ENCODE results near the gene TATDN3.
"Not testable (repeated sequence)": the region's sequence is repeated elsewhere in the genome, so short reads cannot be mapped to it uniquely, and the experiment has no call there.

Gene TATDN3

GRCh38 chr1:212777151-212777550 lies 14.5 kb upstream of the TATDN3 start:
- DNase-seq: no peak

GRCh38 chr1:212779086-212779485 lies 12.6 kb upstream of the TATDN3 start:
- not testable (repeated sequence) for DNase-seq

- no peak for DNase-seq
Measured at GRCh38 chr1:212780759-212781158, 10.9 kb upstream of the TATDN3 start.

- no peak for DNase-seq
Measured at GRCh38 chr1:212781225-212781624, 10.5 kb upstream of the TATDN3 start.

GRCh38 chr1:212782422-212783154 lies 9.1 kb upstream of the TATDN3 start:
- no peak for DNase-seq

- DNase-seq: no peak
Measured at GRCh38 chr1:212783976-212784375, 7.7 kb upstream of the TATDN3 start.

- DNase-seq: no peak
Measured at GRCh38 chr1:212785871-212786270, 5.8 kb upstream of the TATDN3 start.

- DNase-seq: no peak
Measured at GRCh38 chr1:212791261-212791675, 426 bp upstream of the TATDN3 start.

- no peak for DNase-seq
Measured at GRCh38 chr1:212792396-212792908, 758 bp downstream of the TATDN3 start.

GRCh38 chr1:212794561-212795014 lies 2.9 kb downstream of the TATDN3 start:
- no peak for DNase-seq

- no peak for DNase-seq
Measured at GRCh38 chr1:212797681-212798080, 6.0 kb downstream of the TATDN3 start.

- DNase-seq: no peak
Measured at GRCh38 chr1:212805767-212806166, 14.1 kb downstream of the TATDN3 start.

GRCh38 chr1:212814537-212815334 lies 23.0 kb downstream of the TATDN3 start:
- DNase-seq: peak; percentile 6

GRCh38 chr1:212816567-212817278 lies 25.0 kb downstream of the TATDN3 start:
- no peak for DNase-seq

- no peak for DNase-seq
Measured at GRCh38 chr1:212819726-212820125, 28.0 kb downstream of the TATDN3 start.

GRCh38 chr1:212820969-212821368 lies 29.3 kb downstream of the TATDN3 start:
- DNase-seq: no peak

- no peak for DNase-seq
Measured at GRCh38 chr1:212822956-212823355, 31.3 kb downstream of the TATDN3 start.

- no peak for DNase-seq
Measured at GRCh38 chr1:212824201-212824600, 32.5 kb downstream of the TATDN3 start.

- DNase-seq: no peak
Measured at GRCh38 chr1:212825798-212826452, 34.2 kb downstream of the TATDN3 start.

GRCh38 chr1:212827171-212827776 lies 35.6 kb downstream of the TATDN3 start:
- DNase-seq: no peak

GRCh38 chr1:212827831-212828278 lies 36.2 kb downstream of the TATDN3 start:
- DNase-seq: no peak

- DNase-seq: no peak
Measured at GRCh38 chr1:212828395-212828794, 36.7 kb downstream of the TATDN3 start.
